A549 (cell line): ENCODE data around the gene SYT1. TPM values are rescaled to one million over a fixed set of nuclear protein-coding genes. Genes with fewer than 3 reads are reported as not detected.

Experiments
- ATAC-seq, 2 experiments: fragments of 200-7000 bp in 1 of 2; fragments of >200 bp in 1 of 2; cut with Nextera tagmentation in 1 of 2; cut with Tn5 transposase in 1 of 2; 3 replicates each; pipeline versions ENCODE4 v1.8.0 to v1.9.1; 2018 to 2020; ENCODE audit warnings: mild to moderate bottlenecking in 1 of 2, moderate library complexity in 1 of 2
- CTCF ChIA-PET: fragments of 300-600 bp; sonication (Branson Sonifier 250); formaldehyde crosslinking; extraction: SDS; loops from one replicate; lab custom pipeline; 2021; ENCODE audit warnings: antibody characterized with exemption, inconsistent platforms; lab: Yijun Ruan, JAX
- POLR2A ChIA-PET: fragments of 350-600 bp; formaldehyde crosslinking; extraction: SDS; loops from one replicate; lab custom pipeline; 2021; ENCODE audit warnings: antibody characterized with exemption, inconsistent platforms; lab: Yijun Ruan, JAX
- DNase-seq, 2 experiments: peaks; one replicate each; pipeline versions ENCODE4 v3.0.0 to v3.0.0-alpha.2; 2011 to 2016; ENCODE audit warnings: low read depth in 1 of 2, low spot score in 1 of 2
- FAIRE-seq: peaks from 2 replicates; lab custom pipeline; 2011; peaks lifted over from hg19 to GRCh38; lab: Jason Lieb, UNC
- H3K27ac ChIP-seq, 2 experiments: fragments of >200 bp; sonication (Bioruptor Twin); formaldehyde crosslinking; 3 replicates each; pipeline ENCODE4 v1.5.1; 2016 to 2017
- H3K4me1 ChIP-seq: fragments of >200 bp; sonication (Bioruptor Twin); formaldehyde crosslinking; 3 replicates; pipeline ENCODE4 v1.6.1; 2016
- H3K4me2 ChIP-seq: fragments of >200 bp; sonication (Bioruptor Twin); formaldehyde crosslinking; 3 replicates; pipeline ENCODE4 v1.6.1; 2016
- H3K4me3 ChIP-seq: fragments of >200 bp; sonication (Bioruptor Twin); formaldehyde crosslinking; 3 replicates; pipeline ENCODE4 v1.5.1; 2016
- H3K9me3 ChIP-seq: fragments of >200 bp; sonication (Bioruptor Twin); formaldehyde crosslinking; 3 replicates; pipeline ENCODE4 v1.6.1; 2016
- ATOH8 ChIP-seq: fragments of 250-450 bp; sonication (Bioruptor Pico); IDR thresholded peaks from 2 replicates; pipeline ENCODE4 v1.5.0; 2020; ENCODE audit warnings: low read depth, mild to moderate bottlenecking, moderate library complexity
- CBX2 ChIP-seq: fragments of 200-600 bp; sonication (generic); IDR thresholded peaks from 2 replicates; pipeline ENCODE4 v1.6.1; 2016; ENCODE audit warnings: low read depth, mild to moderate bottlenecking, borderline replicate concordance
- CBX8 ChIP-seq: fragments of 200-600 bp; sonication (generic); IDR thresholded peaks from 2 replicates; pipeline ENCODE4 v1.6.1; 2016
- CEBPB ChIP-seq, 2 experiments: fragments of >200 bp in 1 of 2; sonication (Bioruptor Twin) in 1 of 2; formaldehyde crosslinking in 1 of 2; IDR thresholded peaks; 2 replicates each; pipeline ENCODE4 v1.6.1; 2012 to 2016
- CHD2 ChIP-seq: fragments of 150-350 bp; IDR thresholded peaks from 2 replicates; pipeline ENCODE4 v1.6.1; 2014; ENCODE audit warnings: low read length; ENCODE audit not compliant: partially characterized antibody
- FOSB ChIP-seq: fragments of 250-450 bp; sonication (Bioruptor Pico); IDR thresholded peaks from 2 replicates; pipeline ENCODE4 v1.5.0; 2020; ENCODE audit warnings: mild to moderate bottlenecking, moderate library complexity
- FOSL2 ChIP-seq, 2 experiments: fragments of 450-650 bp in 1 of 2; fragments of >200 bp in 1 of 2; sonication (Bioruptor Twin) in 1 of 2; formaldehyde crosslinking; IDR thresholded peaks; 2 replicates each; pipeline versions ENCODE4 v1.5.0 to v1.6.1; 2016 to 2020; ENCODE audit warnings: mild to moderate bottlenecking in 1 of 2, moderate library complexity in 1 of 2
- HDAC2 ChIP-seq: fragments of 200-600 bp; sonication (generic); IDR thresholded peaks from 2 replicates; pipeline ENCODE4 v1.6.1; 2016
- MYC ChIP-seq: IDR thresholded peaks from 2 replicates; pipeline ENCODE4 v1.6.1; 2012; ENCODE audit warnings: mild to moderate bottlenecking, inconsistent platforms, low read length, improper control_type of control experiment, borderline replicate concordance
- NFE2L2 ChIP-seq: fragments of 150-350 bp; conservative IDR thresholded peaks from 2 replicates; pipeline ENCODE4 v1.6.1; 2014; ENCODE audit warnings: low read length
- PBX3 ChIP-seq: IDR thresholded peaks from 2 replicates; pipeline ENCODE4 v1.6.1; 2012
- PHF8 ChIP-seq: fragments of 200-600 bp; sonication (generic); IDR thresholded peaks from 2 replicates; pipeline ENCODE4 v1.6.1; 2016; ENCODE audit warnings: low read depth, mild to moderate bottlenecking, antibody characterized with exemption, moderate library complexity, borderline replicate concordance
- RAD21 ChIP-seq, 2 experiments: fragments of >200 bp in 1 of 2; sonication (Bioruptor Twin) in 1 of 2; formaldehyde crosslinking in 1 of 2; IDR thresholded peaks in 1 of 2; conservative IDR thresholded peaks in 1 of 2; 2 replicates in 1 of 2; 3 replicates in 1 of 2; pipeline ENCODE4 v1.6.1; 2012 to 2018; ENCODE audit warnings: inconsistent platforms in 1 of 2
- RARB ChIP-seq: fragments of 250-450 bp; sonication (Bioruptor Pico); IDR thresholded peaks from 2 replicates; pipeline ENCODE4 v1.8.0; 2021; ENCODE audit warnings: mild to moderate bottlenecking, moderate library complexity
- RCOR1 ChIP-seq: fragments of 150-350 bp; IDR thresholded peaks from 2 replicates; pipeline ENCODE4 v1.6.1; 2014; ENCODE audit warnings: antibody characterized with exemption, low read length, low read depth
- RNF2 ChIP-seq: fragments of 200-600 bp; sonication (generic); IDR thresholded peaks from 2 replicates; pipeline ENCODE4 v1.6.1; 2016; ENCODE audit warnings: low read depth, mild to moderate bottlenecking, antibody characterized with exemption, moderate library complexity, borderline replicate concordance
- SREBF2 ChIP-seq: fragments of 450-650 bp; IDR thresholded peaks from 2 replicates; pipeline ENCODE4 v1.6.1; 2014; ENCODE audit warnings: mild to moderate bottlenecking, moderate library complexity
- TP53 ChIP-seq: fragments of 250-450 bp; sonication (Bioruptor Pico); IDR thresholded peaks from 2 replicates; pipeline ENCODE4 v1.5.0; 2021; ENCODE audit warnings: mild to moderate bottlenecking, moderate library complexity
- ZNF302 ChIP-seq: fragments of 250-450 bp; sonication (Bioruptor Pico); IDR thresholded peaks from 2 replicates; pipeline ENCODE4 v1.9.0; 2021; ENCODE audit warnings: inconsistent platforms, mild to moderate bottlenecking, moderate library complexity
- ZSCAN20 ChIP-seq: fragments of 250-450 bp; sonication (Bioruptor Pico); IDR thresholded peaks from 2 replicates; pipeline ENCODE4 v1.8.0; 2022; ENCODE audit warnings: mild to moderate bottlenecking, moderate library complexity
- WGBS: methylation state at CpG from one replicate; pipeline ENCODE4 v1.1.6; 2017; ENCODE audit errors: missing lambda C conversion rate; 5-methylcytosine and 5-hydroxymethylcytosine counted together
- polyA plus RNA-seq, 4 experiments: library from polyadenylated mRNA; depleted of rRNA in 3 of 4; stranded (reverse); fragments of >200 nt; fragmentation: RNase III in 1 of 4; extraction: RNeasy Plus Mini Kit Qiagen cat#74134 plus additional on column Dnase treatment in 1 of 4; gene quantifications; 2 replicates in 3 of 4; 3 replicates in 1 of 4; pipeline ENCODE4 v1.2.3, GENCODE V29; 2011 to 2017
- TF ChIP-seq, protein P1 (sequence below): fragments of >200 bp; sonication (Bioruptor Twin); formaldehyde crosslinking; IDR thresholded peaks from 3 replicates; pipeline ENCODE4 v1.6.1; 2016

SYT1 gene
- polyA plus RNA-seq, 2 of the 4 experiments (the other 2 are of a cell fraction): 11.7 to 39.6 TPM

- TF ChIP-seq ZNF302 (CRISPR knock-in tag) (no peak), CBX8 (no peak), NFE2L2 (no peak), ZSCAN20 (no peak), MYC (no peak), FOSL2 (IDR thresholded peaks at IDR 0.05) (no peak), FOSL2 (CRISPR knock-in tag; IDR thresholded peaks at IDR 0.05) (no peak), CHD2 (no peak), TP53 (no peak)
- H3K4me2 ChIP-seq: no peak overlapping the region
- no peak for DNase-seq
- H3K9me3 ChIP-seq: no peaks in the 10 kb centered on the region
- no peak overlapping the region for H3K27ac ChIP-seq
- H3K4me3 ChIP-seq: no peak overlapping the region
- ATAC-seq: peak in 1 of 2 experiments; percentile 33; a peak in 1 of 6 replicates
- no peak for FAIRE-seq
- ChIA-PET CTCF (no interaction called here), POLR2A (no interaction called here)
- H3K4me1 ChIP-seq: peaks cover 13% of the 10 kb centered on the region; the same call in 2 of the 3 replicates
- 73% methylated on average over 2 of the region's 2 CpGs for WGBS
These were observed 260.8 kb downstream of the SYT1 start for GRCh38 chr12:79125358-79125757.

DNA sequence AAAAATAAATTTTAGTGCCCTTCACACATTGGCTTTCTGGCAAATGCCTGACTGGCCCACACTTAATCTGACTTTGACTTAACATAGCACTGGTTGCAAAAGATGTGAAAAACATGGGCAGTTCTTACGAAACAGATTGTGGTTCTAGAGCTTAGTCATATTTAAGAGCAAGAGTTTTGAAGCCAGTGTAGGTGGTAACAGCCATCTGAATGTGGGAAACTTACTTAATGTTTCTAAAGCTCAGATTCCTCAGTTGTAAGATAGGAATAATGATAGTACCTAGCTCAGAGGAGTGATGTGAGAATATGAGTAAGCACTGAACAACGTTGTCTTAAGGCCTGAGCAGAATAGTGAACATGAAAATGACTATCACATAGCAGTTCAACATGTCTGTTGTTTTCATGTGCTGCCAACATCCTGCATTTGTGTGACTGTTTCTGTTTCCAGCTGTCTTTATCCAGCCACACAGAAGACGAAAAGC is 262.7 kb downstream of the SYT1 start:
- 67% methylated on average over 3 of the region's 3 CpGs for WGBS
- FAIRE-seq (no peak), ATAC-seq (peak; percentile 72 to 73; a peak in 5 of 6 replicates), DNase-seq (peak in 1 of 2 experiments; percentile 50)
- peaks cover 13% of the 10 kb centered on the region; the same call in 2 of the 3 replicates for H3K4me1 ChIP-seq
- H3K4me3 ChIP-seq: no peak overlapping the region
- TF ChIP-seq RNF2 (no peak), CEBPB (IDR thresholded peaks at IDR 0.05) (peak; percentile 31 to 63; a peak in 3 of 4 replicates), TP53 (no peak), RAD21 (conservative IDR thresholded peaks at IDR 0.05 in 1 of 2, IDR thresholded peaks at IDR 0.05 in 1 of 2) (no peak), RARB (no peak), ATOH8 (CRISPR knock-in tag) (no peak)
- TF ChIP-seq, protein P1, sequence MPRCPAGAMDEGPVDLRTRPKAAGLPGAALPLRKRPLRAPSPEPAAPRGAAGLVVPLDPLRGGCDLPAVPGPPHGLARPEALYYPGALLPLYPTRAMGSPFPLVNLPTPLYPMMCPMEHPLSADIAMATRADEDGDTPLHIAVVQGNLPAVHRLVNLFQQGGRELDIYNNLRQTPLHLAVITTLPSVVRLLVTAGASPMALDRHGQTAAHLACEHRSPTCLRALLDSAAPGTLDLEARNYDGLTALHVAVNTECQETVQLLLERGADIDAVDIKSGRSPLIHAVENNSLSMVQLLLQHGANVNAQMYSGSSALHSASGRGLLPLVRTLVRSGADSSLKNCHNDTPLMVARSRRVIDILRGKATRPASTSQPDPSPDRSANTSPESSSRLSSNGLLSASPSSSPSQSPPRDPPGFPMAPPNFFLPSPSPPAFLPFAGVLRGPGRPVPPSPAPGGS: no peak
- ChIA-PET CTCF (no interaction called here), POLR2A (interaction anchor here (1.0 kb wide), 1 partner anchor 264 kb away, joined by 3 read pairs; no protein-coding TSS in a partner anchor)
- peak overlapping the region in 1 of 2 experiments; percentile 24; a peak in 2 of 6 replicates for H3K27ac ChIP-seq
- no peaks in the 10 kb centered on the region for H3K9me3 ChIP-seq
- peak overlapping the region; percentile 10 for H3K4me2 ChIP-seq

GRCh38 chr12:79128956-79129355 is 264.4 kb downstream of the SYT1 start:
- Histone ChIP-seq H3K4me3 (no peak overlapping the region), H3K27ac (no peak overlapping the region), H3K4me2 (no peak overlapping the region), H3K4me1 (peaks cover 13% of the 10 kb centered on the region; the same call in 2 of the 3 replicates), H3K9me3 (no peaks in the 10 kb centered on the region)
- ChIA-PET CTCF (no interaction called here), POLR2A (no interaction called here)
- no peak for FAIRE-seq
- DNase-seq: no peak
- TF ChIP-seq RCOR1: no peak
- TF ChIP-seq ATOH8 (CRISPR knock-in tag): no peak
- no peak for TF ChIP-seq HDAC2
- 94% methylated on average over 1 of the region's 1 CpG for WGBS
- ATAC-seq: no peak

DNA sequence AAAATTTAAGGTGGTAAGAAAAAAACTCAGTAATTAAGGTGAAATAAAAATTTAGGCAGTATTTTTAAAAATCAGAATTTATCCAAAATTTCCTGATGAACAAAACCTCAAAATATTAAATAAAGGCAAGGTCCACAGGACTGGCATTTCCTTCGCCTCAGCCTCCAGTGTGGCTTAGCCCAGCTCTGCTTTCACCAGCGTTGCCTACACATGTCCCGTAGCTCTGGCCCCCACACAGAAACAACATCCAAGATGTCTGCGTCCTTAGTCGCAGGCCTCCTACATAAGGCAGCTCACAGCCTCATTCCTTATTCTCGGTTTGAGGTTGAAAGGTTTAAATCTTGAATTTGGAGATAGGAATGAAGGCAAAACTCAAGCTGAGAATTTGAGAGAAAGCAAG is 274.3 kb downstream of the SYT1 start:
- DNase-seq (no peak), FAIRE-seq (no peak), ATAC-seq (no peak)
- Histone ChIP-seq H3K4me2 (no peak overlapping the region), H3K4me3 (no peak overlapping the region), H3K4me1 (no peaks in the 10 kb centered on the region), H3K9me3 (no peaks in the 10 kb centered on the region), H3K27ac (no peak overlapping the region)
- WGBS: 90% methylated on average over 6 of the region's 6 CpGs
- no peak for TF ChIP-seq PBX3
- no peak for TF ChIP-seq RARB
- no peak for TF ChIP-seq RCOR1
- TF ChIP-seq PHF8: no peak
- no peak for TF ChIP-seq FOSB (CRISPR knock-in tag)
- no peak for TF ChIP-seq FOSL2 (IDR thresholded peaks at IDR 0.05)
- TF ChIP-seq FOSL2 (CRISPR knock-in tag; IDR thresholded peaks at IDR 0.05): no peak
- TF ChIP-seq CBX2: no peak
- TF ChIP-seq SREBF2: no peak
- CTCF ChIA-PET: no interaction called here
- POLR2A ChIA-PET: no interaction called here
